ENCODE measurements around the gene CCDC69. TPM values are rescaled to one million over a fixed set of nuclear protein-coding genes. Genes with fewer than 3 reads are reported as not detected.

Gene CCDC69
- polyA plus RNA-seq, 12 donors = 51.8 to 126 (median 93.4) TPM; not detected in 1

- no peak for DNase-seq
These were observed 55.1 kb downstream of the CCDC69 start for GRCh38 chr5:151168602-151169344.

- no peak for DNase-seq
These were observed 56.9 kb downstream of the CCDC69 start for GRCh38 chr5:151167022-151167421.

- peak; percentile 85 for DNase-seq
These were observed 59.1 kb downstream of the CCDC69 start for GRCh38 chr5:151164687-151165392.

GRCh38 chr5:151162776-151163175, 61.1 kb downstream of the CCDC69 start:
- no peak for DNase-seq

GRCh38 chr5:151159649-151160373, 64.1 kb downstream of the CCDC69 start:
- no peak for DNase-seq

GRCh38 chr5:151158287-151158661, 65.6 kb downstream of the CCDC69 start:
- DNase-seq = no peak

GRCh38 chr5:151157426-151158286, 66.2 kb downstream of the CCDC69 start, which contains the start of gene ANXA6:
TSS of gene ANXA6 (minus strand) at chr5:151157779. CDS start at chr5:151147901, 9,878 bp downstream.
- peak; percentile 89 for DNase-seq

GRCh38 chr5:151156507-151157420, 67.1 kb downstream of the CCDC69 start:
- DNase-seq = peak; percentile 31

GRCh38 chr5:151155775-151156506, 68.0 kb downstream of the CCDC69 start:
- peak; percentile 50 for DNase-seq

- DNase-seq = no peak
These were observed 68.7 kb downstream of the CCDC69 start for GRCh38 chr5:151154931-151155774.

GRCh38 chr5:151153766-151154272, 70.1 kb downstream of the CCDC69 start:
- DNase-seq = no peak

GRCh38 chr5:151153300-151153699, 70.6 kb downstream of the CCDC69 start:
- no peak for DNase-seq

GRCh38 chr5:151151793-151152192, 72.1 kb downstream of the CCDC69 start:
- no peak for DNase-seq

- DNase-seq = no peak
These were observed 72.6 kb downstream of the CCDC69 start for GRCh38 chr5:151151263-151151660.

- DNase-seq = peak; percentile 87
These were observed 73.2 kb downstream of the CCDC69 start for GRCh38 chr5:151150471-151151262.

GRCh38 chr5:151148583-151148982, 75.3 kb downstream of the CCDC69 start:
- DNase-seq = no peak

- DNase-seq = no peak
These were observed 76.9 kb downstream of the CCDC69 start for GRCh38 chr5:151147033-151147432.

GRCh38 chr5:151146061-151146460, 77.8 kb downstream of the CCDC69 start:
- DNase-seq = no peak

All from muscle of arm (tissue), 12 donors.